ENCODE measurements around the gene HEATR5A.
A peak's percentile ranks its signal among the peaks of the same experiment; 100 is the strongest.

HEATR5A gene

DNA sequence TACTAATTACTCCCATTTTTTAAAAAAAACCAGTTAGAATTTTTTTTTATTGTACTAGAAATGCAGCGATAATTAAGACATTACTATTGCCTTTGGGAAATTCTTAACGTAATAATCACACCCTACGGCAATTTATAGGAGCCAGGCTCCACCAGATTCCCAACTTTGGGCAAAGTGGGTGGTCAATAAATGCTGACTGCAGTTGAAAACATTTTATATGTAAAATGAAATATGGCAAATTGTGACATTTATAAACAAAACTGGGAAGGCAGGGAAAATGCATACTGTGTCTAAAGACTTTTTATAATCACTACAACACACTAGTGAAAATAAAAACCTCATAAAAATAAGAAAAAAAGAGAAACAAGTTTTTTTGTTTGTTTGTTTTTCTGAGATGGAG, 119.5 kb downstream of the HEATR5A start:
- ATAC-seq: no peak
- TF ChIP-seq, protein P1, sequence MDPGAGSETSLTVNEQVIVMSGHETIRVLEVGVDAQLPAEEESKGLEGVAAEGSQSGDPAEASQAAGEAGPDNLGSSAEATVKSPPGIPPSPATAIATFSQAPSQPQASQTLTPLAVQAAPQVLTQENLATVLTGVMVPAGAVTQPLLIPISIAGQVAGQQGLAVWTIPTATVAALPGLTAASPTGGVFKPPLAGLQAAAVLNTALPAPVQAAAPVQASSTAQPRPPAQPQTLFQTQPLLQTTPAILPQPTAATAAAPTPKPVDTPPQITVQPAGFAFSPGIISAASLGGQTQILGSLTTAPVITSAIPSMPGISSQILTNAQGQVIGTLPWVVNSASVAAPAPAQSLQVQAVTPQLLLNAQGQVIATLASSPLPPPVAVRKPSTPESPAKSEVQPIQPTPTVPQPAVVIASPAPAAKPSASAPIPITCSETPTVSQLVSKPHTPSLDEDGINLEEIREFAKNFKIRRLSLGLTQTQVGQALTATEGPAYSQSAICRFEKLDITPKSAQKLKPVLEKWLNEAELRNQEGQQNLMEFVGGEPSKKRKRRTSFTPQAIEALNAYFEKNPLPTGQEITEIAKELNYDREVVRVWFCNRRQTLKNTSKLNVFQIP (CRISPR knock-in tag; IDR thresholded peaks at IDR 0.05; ENCODE audit: borderline replicate concordance, low read depth): no peak
- no peak for TF ChIP-seq ZFP30 (CRISPR knock-in tag; IDR thresholded peaks at IDR 0.05)

DNA sequence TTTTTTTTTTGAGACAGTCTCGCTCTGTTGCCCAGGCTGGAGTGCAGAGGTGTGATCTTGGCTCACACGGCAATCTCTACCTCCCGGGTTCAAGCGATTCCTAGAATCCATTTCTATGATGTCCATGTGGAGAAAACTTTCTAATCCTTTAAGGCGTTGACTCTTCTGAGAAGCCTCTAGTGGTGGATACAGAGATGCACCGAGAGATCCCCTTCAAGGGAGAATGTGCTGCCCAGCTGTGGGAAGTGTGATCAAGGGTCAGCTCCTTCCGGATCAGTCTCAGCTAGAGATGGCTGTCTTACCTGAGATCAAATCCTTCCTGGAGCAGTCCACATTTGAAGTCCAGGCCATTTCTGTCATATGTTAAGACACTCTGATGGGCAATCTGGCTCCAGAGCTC, 120.1 kb downstream of the HEATR5A start:
- ATAC-seq: no peak
- no peak for TF ChIP-seq ZNF565 (CRISPR knock-in tag; conservative IDR thresholded peaks at IDR 0.05; ENCODE audit: low read depth)
- TF ChIP-seq ZFP3 (CRISPR knock-in tag; IDR thresholded peaks at IDR 0.05): no peak
- TF ChIP-seq ZNF70 (CRISPR knock-in tag; IDR thresholded peaks at IDR 0.05): no peak
- no peak for TF ChIP-seq BACH2 (CRISPR knock-in tag; IDR thresholded peaks at IDR 0.05; ENCODE audit: borderline replicate concordance)
- TF ChIP-seq, protein P2, sequence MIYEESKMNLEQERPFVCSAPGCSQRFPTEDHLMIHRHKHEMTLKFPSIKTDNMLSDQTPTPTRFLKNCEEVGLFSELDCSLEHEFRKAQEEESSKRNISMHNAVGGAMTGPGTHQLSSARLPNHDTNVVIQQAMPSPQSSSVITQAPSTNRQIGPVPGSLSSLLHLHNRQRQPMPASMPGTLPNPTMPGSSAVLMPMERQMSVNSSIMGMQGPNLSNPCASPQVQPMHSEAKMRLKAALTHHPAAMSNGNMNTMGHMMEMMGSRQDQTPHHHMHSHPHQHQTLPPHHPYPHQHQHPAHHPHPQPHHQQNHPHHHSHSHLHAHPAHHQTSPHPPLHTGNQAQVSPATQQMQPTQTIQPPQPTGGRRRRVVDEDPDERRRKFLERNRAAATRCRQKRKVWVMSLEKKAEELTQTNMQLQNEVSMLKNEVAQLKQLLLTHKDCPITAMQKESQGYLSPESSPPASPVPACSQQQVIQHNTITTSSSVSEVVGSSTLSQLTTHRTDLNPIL (CRISPR knock-in tag; IDR thresholded peaks at IDR 0.05; ENCODE audit: low read depth): no peak
- no peak for TF ChIP-seq GLIS3 (CRISPR knock-in tag; IDR thresholded peaks at IDR 0.05)
- TF ChIP-seq, protein P3, sequence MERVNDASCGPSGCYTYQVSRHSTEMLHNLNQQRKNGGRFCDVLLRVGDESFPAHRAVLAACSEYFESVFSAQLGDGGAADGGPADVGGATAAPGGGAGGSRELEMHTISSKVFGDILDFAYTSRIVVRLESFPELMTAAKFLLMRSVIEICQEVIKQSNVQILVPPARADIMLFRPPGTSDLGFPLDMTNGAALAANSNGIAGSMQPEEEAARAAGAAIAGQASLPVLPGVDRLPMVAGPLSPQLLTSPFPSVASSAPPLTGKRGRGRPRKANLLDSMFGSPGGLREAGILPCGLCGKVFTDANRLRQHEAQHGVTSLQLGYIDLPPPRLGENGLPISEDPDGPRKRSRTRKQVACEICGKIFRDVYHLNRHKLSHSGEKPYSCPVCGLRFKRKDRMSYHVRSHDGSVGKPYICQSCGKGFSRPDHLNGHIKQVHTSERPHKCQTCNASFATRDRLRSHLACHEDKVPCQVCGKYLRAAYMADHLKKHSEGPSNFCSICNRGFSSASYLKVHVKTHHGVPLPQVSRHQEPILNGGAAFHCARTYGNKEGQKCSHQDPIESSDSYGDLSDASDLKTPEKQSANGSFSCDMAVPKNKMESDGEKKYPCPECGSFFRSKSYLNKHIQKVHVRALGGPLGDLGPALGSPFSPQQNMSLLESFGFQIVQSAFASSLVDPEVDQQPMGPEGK (CRISPR knock-in tag; IDR thresholded peaks at IDR 0.05; ENCODE audit: borderline replicate concordance): no peak
- TF ChIP-seq RARB (CRISPR knock-in tag; IDR thresholded peaks at IDR 0.05): no peak
- no peak for TF ChIP-seq ESRRG (CRISPR knock-in tag; IDR thresholded peaks at IDR 0.05)
- TF ChIP-seq ZNF8 (CRISPR knock-in tag; IDR thresholded peaks at IDR 0.05): no peak
- TF ChIP-seq ZFP30 (CRISPR knock-in tag; IDR thresholded peaks at IDR 0.05): no peak
- TF ChIP-seq, protein P4, sequence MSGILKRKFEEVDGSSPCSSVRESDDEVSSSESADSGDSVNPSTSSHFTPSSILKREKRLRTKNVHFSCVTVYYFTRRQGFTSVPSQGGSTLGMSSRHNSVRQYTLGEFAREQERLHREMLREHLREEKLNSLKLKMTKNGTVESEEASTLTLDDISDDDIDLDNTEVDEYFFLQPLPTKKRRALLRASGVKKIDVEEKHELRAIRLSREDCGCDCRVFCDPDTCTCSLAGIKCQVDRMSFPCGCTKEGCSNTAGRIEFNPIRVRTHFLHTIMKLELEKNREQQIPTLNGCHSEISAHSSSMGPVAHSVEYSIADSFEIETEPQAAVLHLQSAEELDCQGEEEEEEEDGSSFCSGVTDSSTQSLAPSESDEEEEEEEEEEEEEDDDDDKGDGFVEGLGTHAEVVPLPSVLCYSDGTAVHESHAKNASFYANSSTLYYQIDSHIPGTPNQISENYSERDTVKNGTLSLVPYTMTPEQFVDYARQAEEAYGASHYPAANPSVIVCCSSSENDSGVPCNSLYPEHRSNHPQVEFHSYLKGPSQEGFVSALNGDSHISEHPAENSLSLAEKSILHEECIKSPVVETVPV (CRISPR knock-in tag; IDR thresholded peaks at IDR 0.05): no peak
- TF ChIP-seq CSDC2 (CRISPR knock-in tag; IDR thresholded peaks at IDR 0.05): no peak
- TF ChIP-seq SNAI2 (CRISPR knock-in tag; IDR thresholded peaks at IDR 0.05): no peak
- TF ChIP-seq, protein P1 (CRISPR knock-in tag; IDR thresholded peaks at IDR 0.05; ENCODE audit: borderline replicate concordance, low read depth): no peak
- no peak for TF ChIP-seq ISL1 (CRISPR knock-in tag; IDR thresholded peaks at IDR 0.05)
- TF ChIP-seq PPARA (CRISPR knock-in tag; IDR thresholded peaks at IDR 0.05; ENCODE audit: borderline replicate concordance): no peak
- TF ChIP-seq TCF4 (CRISPR knock-in tag; IDR thresholded peaks at IDR 0.05; ENCODE audit: borderline replicate concordance): no peak

DNA sequence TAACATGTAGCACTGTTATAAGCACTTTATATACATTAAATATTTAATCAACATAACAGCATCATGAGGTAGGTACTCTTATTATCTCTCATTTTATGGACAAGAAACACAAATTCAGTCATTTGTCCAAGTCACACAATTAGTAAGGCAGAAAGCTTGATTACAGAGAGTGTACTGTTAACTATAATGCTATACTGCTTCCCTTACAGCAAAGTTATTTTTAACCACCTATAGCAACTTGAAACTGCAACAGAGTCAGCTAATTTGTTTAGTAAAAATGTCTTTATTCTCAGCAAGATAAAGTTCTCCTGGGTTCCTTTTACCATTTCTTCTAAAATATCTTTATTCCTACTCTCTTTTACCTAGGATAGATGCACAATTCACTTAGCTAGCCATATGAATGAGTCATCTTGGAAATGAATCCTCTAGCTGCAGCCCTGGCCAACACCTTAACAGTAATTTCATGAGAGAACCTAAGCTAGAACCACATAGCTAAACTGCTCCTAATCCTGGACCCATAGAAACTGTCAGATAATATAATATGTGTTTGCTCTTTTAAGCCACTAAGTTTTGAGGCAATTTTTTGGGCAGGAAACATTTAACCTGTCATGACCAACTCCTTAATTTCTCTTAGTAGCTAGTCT, 122.5 kb downstream of the HEATR5A start:
- peak; percentile 55 for ATAC-seq
- TF ChIP-seq CSDC2 (CRISPR knock-in tag; IDR thresholded peaks at IDR 0.05): no peak
- TF ChIP-seq, protein P3 (CRISPR knock-in tag; IDR thresholded peaks at IDR 0.05; ENCODE audit: borderline replicate concordance): no peak
- no peak for TF ChIP-seq ISL1 (CRISPR knock-in tag; IDR thresholded peaks at IDR 0.05)
- TF ChIP-seq ESRRG (CRISPR knock-in tag; IDR thresholded peaks at IDR 0.05): no peak
- TF ChIP-seq TOX (CRISPR knock-in tag; IDR thresholded peaks at IDR 0.05; ENCODE audit: borderline replicate concordance): no peak
- TF ChIP-seq ZNF70 (CRISPR knock-in tag; IDR thresholded peaks at IDR 0.05): no peak
- no peak for TF ChIP-seq ZNF8 (CRISPR knock-in tag; IDR thresholded peaks at IDR 0.05)
- TF ChIP-seq PPARA (CRISPR knock-in tag; IDR thresholded peaks at IDR 0.05; ENCODE audit: borderline replicate concordance): no peak
- no peak for TF ChIP-seq OSR1 (CRISPR knock-in tag; IDR thresholded peaks at IDR 0.05)
- no peak for TF ChIP-seq BACH2 (CRISPR knock-in tag; IDR thresholded peaks at IDR 0.05; ENCODE audit: borderline replicate concordance)
- TF ChIP-seq GLIS3 (CRISPR knock-in tag; IDR thresholded peaks at IDR 0.05): no peak
- no peak for TF ChIP-seq ARNTL (CRISPR knock-in tag; IDR thresholded peaks at IDR 0.05; ENCODE audit: borderline replicate concordance, low read depth)
- TF ChIP-seq, protein P2 (CRISPR knock-in tag; IDR thresholded peaks at IDR 0.05; ENCODE audit: low read depth): no peak
- TF ChIP-seq ZFP3 (CRISPR knock-in tag; IDR thresholded peaks at IDR 0.05): no peak
- TF ChIP-seq SNAI2 (CRISPR knock-in tag; IDR thresholded peaks at IDR 0.05): no peak
- TF ChIP-seq, protein P4 (CRISPR knock-in tag; IDR thresholded peaks at IDR 0.05): no peak

Measured in SK-N-SH treated with all-trans-retinoic acid at 6 μM for 48 hours (cell line).